PC-9 (cell line): ENCODE results near the gene CCDC102B. TPM values are rescaled to one million over a fixed set of nuclear protein-coding genes. Genes with fewer than 3 reads are reported as not detected.

Experiments
- BruUV-seq: library from RNA; stranded (reverse); fragments of 400-500 nt; replicated peaks from 2 replicates; lab custom pipeline; 2021; lab: Mats Ljungman, UMichigan
- CTCF ChIA-PET: fragments of 300-600 bp; sonication (Branson Sonifier 250); formaldehyde crosslinking; loops from one replicate; lab custom pipeline; 2022; ENCODE audit warnings: antibody characterized with exemption; lab: Charles Lee
- POLR2A ChIA-PET: fragments of 300-600 bp; sonication (Branson Sonifier 250); formaldehyde crosslinking; loops from one replicate; lab custom pipeline; 2022; ENCODE audit warnings: antibody characterized with exemption; ENCODE audit not compliant: unreplicated experiment; lab: Charles Lee
- DNase-seq, 2 experiments: peaks; one replicate each; pipeline versions ENCODE4 v3.0.0 to v3.0.0-alpha.2; 2015 to 2022; ENCODE audit warnings: mixed read lengths in 1 of 2
- H2AFZ ChIP-seq: fragments of 200-600 bp; sonication (generic); 2 replicates; pipeline ENCODE4 v1.8.1; 2017; ENCODE audit warnings: antibody characterized with exemption
- H3F3A ChIP-seq: fragments of 200-600 bp; sonication (generic); 2 replicates; pipeline ENCODE4 v1.8.1; 2017; ENCODE audit warnings: antibody characterized with exemption, mild to moderate bottlenecking, low read depth; ENCODE audit not compliant: insufficient read depth
- H3K27ac ChIP-seq: fragments of 200-600 bp; sonication (generic); 2 replicates; pipeline ENCODE4 v1.6.1; 2016; ENCODE audit warnings: mixed run types
- H3K27me3 ChIP-seq: fragments of 200-600 bp; sonication (generic); 2 replicates; pipeline ENCODE4 v1.6.1; 2016; ENCODE audit warnings: low read depth, mixed run types; ENCODE audit not compliant: insufficient read depth
- H3K36me3 ChIP-seq: fragments of 200-600 bp; sonication (generic); 2 replicates; pipeline ENCODE4 v1.6.1; 2016; ENCODE audit warnings: low read depth, mixed run types
- H3K4me1 ChIP-seq: fragments of 200-600 bp; sonication (generic); replicated peaks from 2 replicates; pipeline ENCODE4 v1.6.1; 2016; ENCODE audit warnings: mixed run types; ENCODE audit not compliant: insufficient read depth
- H3K4me2 ChIP-seq: fragments of 200-600 bp; sonication (generic); 2 replicates; pipeline ENCODE4 v1.6.1; 2017; ENCODE audit warnings: mixed run types
- H3K4me3 ChIP-seq: fragments of 200-600 bp; sonication (generic); 2 replicates; pipeline ENCODE4 v1.6.1; 2016; ENCODE audit warnings: mixed run types
- H3K79me2 ChIP-seq: fragments of 200-600 bp; sonication (generic); 2 replicates; pipeline ENCODE4 v1.6.1; 2017; ENCODE audit warnings: low read depth, mixed run types
- H3K9me2 ChIP-seq: fragments of 200-600 bp; sonication (generic); 2 replicates; pipeline ENCODE4 v1.8.1; 2017; ENCODE audit warnings: mild to moderate bottlenecking; ENCODE audit not compliant: insufficient read depth
- H3K9me3 ChIP-seq: fragments of 200-600 bp; sonication (generic); 2 replicates; pipeline ENCODE4 v1.8.1; 2016; ENCODE audit warnings: low read depth; ENCODE audit not compliant: insufficient read depth
- H4K20me1 ChIP-seq: fragments of 200-600 bp; sonication (generic); 2 replicates; pipeline ENCODE4 v1.8.1; 2017; ENCODE audit not compliant: insufficient read depth
- EZH2 ChIP-seq: fragments of 200-600 bp; sonication (generic); IDR thresholded peaks from 2 replicates; pipeline ENCODE4 v1.8.0; 2017; ENCODE audit warnings: antibody characterized with exemption, low read depth
- intact Hi-C: fragments of 100-400 bp; cut with micrococcal nuclease; formaldehyde crosslinking; loops from one replicate; pipeline ENCODE4 v1.10.0; 2022; ENCODE audit not compliant: unreplicated experiment
- total RNA-seq: library from RNA; stranded (reverse); gene quantifications from 2 replicates; pipeline ENCODE4 v1.2.3, GENCODE V29; 2021
- TF ChIP-seq, protein P1 (sequence below): fragments of 200-600 bp; sonication (generic); conservative IDR thresholded peaks from 2 replicates; pipeline ENCODE4 v1.6.1; 2017; ENCODE audit warnings: mixed run types, antibody characterized with exemption, mild to moderate bottlenecking, moderate library complexity

CCDC102B gene
- total RNA-seq, 1 experiment from 2014 or later: 1.9 TPM

DNA sequence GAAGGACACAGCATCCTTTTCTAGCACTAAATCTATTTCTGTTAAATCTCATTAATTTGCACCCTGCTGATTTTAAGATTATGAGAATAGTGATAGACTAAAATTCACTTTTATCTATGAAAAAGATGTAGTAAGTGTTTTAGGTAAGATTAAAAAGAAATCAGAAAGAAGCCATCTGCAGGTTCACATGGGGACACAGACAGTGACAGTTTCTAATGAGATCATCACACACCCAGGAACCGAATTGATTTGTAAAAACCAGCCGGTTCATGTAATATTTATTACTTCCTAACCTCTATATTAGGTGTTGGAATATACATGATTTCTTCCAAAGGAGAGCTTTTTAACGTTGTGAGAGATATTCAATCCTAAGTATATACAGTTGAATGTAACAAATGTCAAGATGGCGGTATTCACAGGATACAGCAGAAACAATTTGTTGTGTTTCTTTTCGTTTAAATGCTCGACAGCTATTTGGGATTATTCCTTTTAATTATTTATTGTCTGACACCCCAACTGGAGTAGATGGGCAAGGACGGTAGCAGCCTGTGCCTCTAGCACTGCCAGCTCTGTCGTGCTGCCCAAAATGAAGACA, 223.4 kb downstream of the CCDC102B start:
- H2AFZ ChIP-seq: no peak overlapping the region
- H3K27ac ChIP-seq: no peak overlapping the region
- H3K9me2 ChIP-seq: no peaks in the 10 kb centered on the region
- no peaks in the 10 kb centered on the region for H4K20me1 ChIP-seq
- no peak for DNase-seq
- intact Hi-C loops: no loop called here
- TF ChIP-seq EZH2: no peak
- TF ChIP-seq, protein P1, sequence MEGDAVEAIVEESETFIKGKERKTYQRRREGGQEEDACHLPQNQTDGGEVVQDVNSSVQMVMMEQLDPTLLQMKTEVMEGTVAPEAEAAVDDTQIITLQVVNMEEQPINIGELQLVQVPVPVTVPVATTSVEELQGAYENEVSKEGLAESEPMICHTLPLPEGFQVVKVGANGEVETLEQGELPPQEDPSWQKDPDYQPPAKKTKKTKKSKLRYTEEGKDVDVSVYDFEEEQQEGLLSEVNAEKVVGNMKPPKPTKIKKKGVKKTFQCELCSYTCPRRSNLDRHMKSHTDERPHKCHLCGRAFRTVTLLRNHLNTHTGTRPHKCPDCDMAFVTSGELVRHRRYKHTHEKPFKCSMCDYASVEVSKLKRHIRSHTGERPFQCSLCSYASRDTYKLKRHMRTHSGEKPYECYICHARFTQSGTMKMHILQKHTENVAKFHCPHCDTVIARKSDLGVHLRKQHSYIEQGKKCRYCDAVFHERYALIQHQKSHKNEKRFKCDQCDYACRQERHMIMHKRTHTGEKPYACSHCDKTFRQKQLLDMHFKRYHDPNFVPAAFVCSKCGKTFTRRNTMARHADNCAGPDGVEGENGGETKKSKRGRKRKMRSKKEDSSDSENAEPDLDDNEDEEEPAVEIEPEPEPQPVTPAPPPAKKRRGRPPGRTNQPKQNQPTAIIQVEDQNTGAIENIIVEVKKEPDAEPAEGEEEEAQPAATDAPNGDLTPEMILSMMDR: no peak
- H3K4me2 ChIP-seq: no peak overlapping the region
- no peaks in the 10 kb centered on the region for H3K9me3 ChIP-seq
- no peaks in the 10 kb centered on the region for H3K4me1 ChIP-seq
- H3K36me3 ChIP-seq: no peaks in the 10 kb centered on the region
- H3F3A ChIP-seq: no peaks in the 10 kb centered on the region
- no peak overlapping the region for H3K4me3 ChIP-seq
- no peaks in the 10 kb centered on the region for H3K27me3 ChIP-seq
- CTCF ChIA-PET: no interaction called here
- no peaks in the 10 kb centered on the region for H3K79me2 ChIP-seq
- POLR2A ChIA-PET: no interaction called here
- no TSS peak for BruUV-seq

- no peaks in the 10 kb centered on the region for H3K36me3 ChIP-seq
- TF ChIP-seq, protein P1: no peak
- TF ChIP-seq EZH2: no peak
- H3K9me3 ChIP-seq: no peaks in the 10 kb centered on the region
- BruUV-seq: no TSS peak
- no peaks in the 10 kb centered on the region for H3K9me2 ChIP-seq
- no peak overlapping the region for H3K27ac ChIP-seq
- no peak overlapping the region for H3K4me2 ChIP-seq
- H3F3A ChIP-seq: no peaks in the 10 kb centered on the region
- no peaks in the 10 kb centered on the region for H3K79me2 ChIP-seq
- no peak overlapping the region for H3K4me3 ChIP-seq
- intact Hi-C loops: no loop called here
- no peak overlapping the region for H2AFZ ChIP-seq
- no peaks in the 10 kb centered on the region for H4K20me1 ChIP-seq
- ChIA-PET CTCF (no interaction called here), POLR2A (no interaction called here)
- DNase-seq: no peak
- no peaks in the 10 kb centered on the region for H3K4me1 ChIP-seq
- no peaks in the 10 kb centered on the region for H3K27me3 ChIP-seq
Measured at GRCh38 chr18:69022426-69022825, 224.5 kb downstream of the CCDC102B start.

DNA sequence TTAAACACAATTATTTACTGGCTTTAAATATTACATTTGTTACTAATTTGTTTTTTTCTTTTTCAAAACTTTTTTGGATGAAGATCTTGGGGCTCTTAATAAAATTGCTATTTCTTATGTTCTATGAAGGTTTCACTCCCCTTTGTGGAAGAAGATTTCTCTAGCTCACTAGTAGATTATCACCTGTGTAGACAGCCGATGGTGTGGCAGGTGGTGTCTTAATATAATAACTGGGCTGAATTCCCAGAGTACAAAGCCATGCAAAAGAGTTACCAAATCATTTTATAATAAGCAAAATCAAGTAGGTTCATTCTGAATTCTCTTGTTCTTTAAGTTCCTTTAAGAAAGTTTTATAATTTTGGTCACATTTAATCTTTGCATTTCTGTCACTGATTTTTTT, 233.7 kb downstream of the CCDC102B start:
- Histone ChIP-seq H3K4me1 (no peaks in the 10 kb centered on the region), H3K9me2 (no peaks in the 10 kb centered on the region), H4K20me1 (no peaks in the 10 kb centered on the region), H3K27ac (no peak overlapping the region), H3K36me3 (no peaks in the 10 kb centered on the region), H3K4me3 (no peak overlapping the region), H2AFZ (no peak overlapping the region), H3K79me2 (no peaks in the 10 kb centered on the region), H3K4me2 (no peak overlapping the region), H3K9me3 (no peaks in the 10 kb centered on the region), H3K27me3 (no peaks in the 10 kb centered on the region), H3F3A (no peaks in the 10 kb centered on the region)
- POLR2A ChIA-PET: no interaction called here
- BruUV-seq: no TSS peak
- TF ChIP-seq, protein P1: no peak
- TF ChIP-seq EZH2: no peak
- CTCF ChIA-PET: no interaction called here
- intact Hi-C loops: no loop called here
- no peak for DNase-seq
